Measurements from ENCODE around the gene STOM. TPM values are rescaled to one million over a fixed set of nuclear protein-coding genes. Genes with fewer than 3 reads are reported as not detected.

STOM gene
- total and polyA plus RNA-seq, 2 of the 8 experiments (the other 6 are each of a cell fraction or from before 2014, with no cell fraction given): 25.2 to 60.4 TPM

DNA sequence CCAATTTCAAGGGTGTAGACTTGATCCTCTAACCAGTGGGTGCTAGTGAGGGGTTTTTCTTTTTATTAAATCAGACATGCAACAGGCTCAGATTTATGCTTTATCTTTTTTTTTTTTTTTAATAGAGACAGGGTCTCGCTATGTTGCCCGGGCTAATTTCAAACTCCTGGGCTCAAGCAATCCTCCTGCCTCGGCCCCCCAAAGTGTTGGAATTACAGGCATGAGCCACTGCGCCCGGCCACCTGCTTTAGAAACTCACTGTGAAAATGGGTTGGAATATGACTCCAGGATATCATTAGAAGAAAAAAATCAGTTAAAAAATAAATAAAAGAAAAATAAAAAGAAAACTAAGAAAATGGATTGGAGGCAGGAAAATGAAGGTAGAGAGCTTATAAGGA, 50.7 kb downstream of the STOM start:
- CTCF ChIA-PET (ENCODE audit: partially characterized antibody): interaction anchor here (0.6 to 9.9 kb wide), 65 partner anchors 9 to 219 kb away, joined by 3 to 197 read pairs (median 6); partner anchors contain the start of gene GGTA1
- TF ChIP-seq NRF1 (IDR thresholded peaks at IDR 0.05; ENCODE audit: low read depth, low read length) (no peak), MAFK (IDR thresholded peaks at IDR 0.05; ENCODE audit: low read depth, low read length) (no peak), JUND (IDR thresholded peaks at IDR 0.05; ENCODE audit: low read length) (no peak), RXRA (IDR thresholded peaks at IDR 0.05; ENCODE audit: insufficient read depth, low read depth, low read length) (no peak), CEBPB (IDR thresholded peaks at IDR 0.05; ENCODE audit: low read depth, low read length) (no peak), NANOG (IDR thresholded peaks at IDR 0.05; ENCODE audit: insufficient read depth, low read depth, low read length, poor library complexity, severe bottlenecking) (no peak), GABPA (IDR thresholded peaks at IDR 0.05; ENCODE audit: borderline replicate concordance, insufficient read depth, low read length) (no peak), POU5F1 (IDR thresholded peaks at IDR 0.05; ENCODE audit: low read depth, low read length) (no peak), CHD2 (IDR thresholded peaks at IDR 0.05; ENCODE audit: low read length) (no peak), HDAC2 (IDR thresholded peaks at IDR 0.05; ENCODE audit: borderline replicate concordance in 1 of 2, low read depth in 2 of 2, low read length in 2 of 2) (no peak), KDM1A (IDR thresholded peaks at IDR 0.05; ENCODE audit: borderline replicate concordance, low read length) (no peak)
- Histone ChIP-seq H4K91ac (replicated peaks; ENCODE audit: insufficient read length, low read length) (no peak overlapping the region), H3K4me2 (ENCODE audit: insufficient read depth in 1 of 2, low read depth in 2 of 2, low read length in 2 of 2) (no peak overlapping the region), H3K4me1 (replicated peaks in 1 of 4; ENCODE audit: control insufficient read depth in 3 of 4, insufficient read depth in 4 of 4, low read length in 3 of 4) (no peaks in the 10 kb centered on the region), H3K18ac (ENCODE audit: extremely low read depth, low read length) (no peak overlapping the region), H3K23me2 (ENCODE audit: low read depth, low read length) (no peaks in the 10 kb centered on the region), H2AFZ (ENCODE audit: low read length) (no peak overlapping the region), H3K9me3 (ENCODE audit: insufficient read depth in 2 of 2, low read depth in 1 of 2, low read length in 1 of 2) (no peaks in the 10 kb centered on the region), H4K20me1 (replicated peaks in 1 of 2; ENCODE audit: control insufficient read depth in 1 of 2, insufficient read depth in 2 of 2, low read length in 2 of 2) (no peaks in the 10 kb centered on the region), H3K79me1 (ENCODE audit: low read depth, low read length) (no peaks in the 10 kb centered on the region), H3K56ac (replicated peaks; ENCODE audit: insufficient read length, low read depth, low read length) (no peak overlapping the region), H3K14ac (ENCODE audit: insufficient read length) (no peak overlapping the region), H3K27me3 (replicated peaks in 1 of 4; ENCODE audit: control insufficient read depth in 3 of 4, extremely low read depth in 1 of 4, insufficient read depth in 3 of 4, low read length in 3 of 4) (no peaks in the 10 kb centered on the region), H3K36me3 (ENCODE audit: control insufficient read depth in 2 of 4, insufficient read depth in 4 of 4, low read length in 3 of 4) (peaks cover 0 to 4% (median 0%) of the 10 kb centered on the region in 4 experiments; a peak in 2 of 8 replicates), H3K79me2 (ENCODE audit: control insufficient read depth in 1 of 2, insufficient read depth in 2 of 2, low read length in 2 of 2) (no peaks in the 10 kb centered on the region), H3K23ac (ENCODE audit: insufficient read length) (no peak overlapping the region), H4K5ac (ENCODE audit: insufficient read length, low read depth, low read length) (no peak overlapping the region), H3K27ac (ENCODE audit: low read depth, low read length) (no peak overlapping the region), H3K4me3 (ENCODE audit: extremely low read depth in 1 of 4, insufficient read depth in 2 of 4, low read depth in 3 of 4, low read length in 4 of 4) (no peak overlapping the region), H3K9ac (replicated peaks in 1 of 4; ENCODE audit: extremely low read depth in 1 of 4, low read depth in 3 of 4, low read length in 3 of 4) (no peak overlapping the region), H2BK12ac (ENCODE audit: low read depth, low read length) (no peak overlapping the region), H2BK20ac (ENCODE audit: low read length) (no peak overlapping the region), H3K4ac (replicated peaks; ENCODE audit: insufficient read length, low read depth, low read length) (no peak overlapping the region), H4K8ac (ENCODE audit: extremely low read depth, insufficient read depth, low read length) (no peak overlapping the region), H2BK5ac (ENCODE audit: low read depth, low read length) (no peak overlapping the region), H2BK120ac (replicated peaks; ENCODE audit: low read depth, low read length) (no peak overlapping the region), H2BK15ac (ENCODE audit: low read length) (no peak overlapping the region), H2AK5ac (ENCODE audit: low read depth, low read length) (no peak overlapping the region)
- FAIRE-seq: no peak
- POLR2A ChIA-PET (ENCODE audit: partially characterized antibody): no interaction called here
- no peak for DNase-seq (ENCODE audit: low read depth in 1 of 2, low spot score in 2 of 2)
- 89% methylated on average over 5 of the region's 5 CpGs; no CpG with 5 or more reads in 1 of the 2 experiments for WGBS, 2 experiments (ENCODE audit: extremely low coverage in 1 of 2, insufficient coverage in 1 of 2, insufficient read length in 1 of 2, insufficient replicate concordance in 2 of 2, low coverage in 1 of 2, low lambda C conversion rate in 2 of 2, missing lambda C conversion rate in 1 of 2)
